ENCODE measurements around the gene ANK2. TPM values are rescaled to one million over a fixed set of nuclear protein-coding genes. Genes with fewer than 3 reads are reported as not detected.
"Not testable (repeated sequence)": the region's sequence is repeated elsewhere in the genome, so short reads cannot be mapped to it uniquely, and the experiment has no call there.

The ANK2 gene
- total RNA-seq, 4 donors from 2014 or later = 25.9 to 64.4 (median 55.4) TPM

DNA sequence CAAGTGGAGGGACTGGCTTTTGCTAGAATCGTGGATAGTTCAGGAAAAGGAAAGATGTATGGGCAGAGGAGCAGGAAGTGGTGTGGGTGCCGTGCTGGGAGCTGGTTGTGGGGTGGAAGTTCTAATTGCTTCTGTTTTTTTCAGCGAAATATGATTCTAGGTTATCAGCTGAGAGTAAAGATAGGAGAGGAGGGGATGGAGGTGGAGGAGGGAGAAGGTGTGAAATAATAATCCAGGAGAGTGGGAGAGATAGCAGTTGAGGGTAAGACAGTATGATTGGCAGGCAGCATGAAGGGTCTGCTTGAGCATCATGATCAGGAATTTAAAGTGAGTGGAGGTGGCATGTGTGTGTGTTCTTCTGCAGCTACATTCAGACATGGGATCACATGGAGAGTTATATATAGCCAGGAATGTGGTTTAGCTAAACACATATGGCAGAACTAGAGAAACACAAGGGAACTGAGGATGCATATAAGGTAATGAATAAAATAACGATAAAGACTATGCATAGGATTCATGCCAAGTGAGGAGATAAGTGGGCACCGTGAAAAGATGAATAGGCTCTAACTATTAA, 133.7 kb downstream of the ANK2 start:
- intact Hi-C loops (cut with DNase I) = no loop called here
- peaks cover 0 to 6% of the 10 kb centered on the region in 2 donors for H3K4me1 ChIP-seq
- H3K36me3 ChIP-seq = no peaks in the 10 kb centered on the region
- TF ChIP-seq CTCF (IDR thresholded peaks at IDR 0.05) = no peak
- no peak for TF ChIP-seq POLR2A (IDR thresholded peaks at IDR 0.05)
- WGBS, 2 donors = 64 to 76% methylated on average over 5 of the region's 5 CpGs
- DNase-seq = no peak
- H3K9me3 ChIP-seq = no peaks in the 10 kb centered on the region
- no peak overlapping the region for H3K27ac ChIP-seq
- H3K4me3 ChIP-seq (replicated peaks in 1 of 3) = no peak overlapping the region
- no peaks in the 10 kb centered on the region for H3K27me3 ChIP-seq

DNA sequence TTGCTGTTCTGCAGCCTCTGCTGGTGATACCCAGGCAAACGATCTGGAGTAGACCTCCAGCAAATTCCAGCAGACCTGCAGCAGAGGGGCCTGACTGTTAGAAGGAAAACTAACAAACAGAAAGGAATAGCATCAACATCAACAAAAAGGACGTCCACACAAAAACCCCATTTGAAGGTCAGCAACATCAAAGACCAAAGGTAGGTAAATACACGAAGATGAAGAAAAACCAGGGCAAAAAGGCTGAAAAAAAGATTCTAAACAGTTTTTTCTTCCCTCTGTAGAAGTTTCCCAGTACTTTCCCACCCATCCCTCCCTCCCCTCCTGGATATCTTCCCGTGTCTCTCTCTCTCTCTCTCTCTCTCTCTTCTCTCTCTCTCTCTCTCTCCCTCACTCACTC, 136.8 kb downstream of the ANK2 start:
- intact Hi-C loops (cut with DNase I); H3K4me3 ChIP-seq (replicated peaks in 1 of 3); H3K36me3 ChIP-seq; H3K27ac ChIP-seq; DNase-seq; H3K27me3 ChIP-seq; H3K4me1 ChIP-seq; H3K9me3 ChIP-seq: not testable (repeated sequence)
- 41 to 51% methylated on average over 4 of the region's 4 CpGs for WGBS, 2 donors

- TF ChIP-seq CTCF (IDR thresholded peaks at IDR 0.05) (no peak), POLR2A (IDR thresholded peaks at IDR 0.05) (no peak)
- H3K4me3 ChIP-seq (replicated peaks in 1 of 3) = no peak overlapping the region
- no peak overlapping the region for H3K27ac ChIP-seq
- H3K27me3 ChIP-seq = no peaks in the 10 kb centered on the region
- H3K9me3 ChIP-seq = no peaks in the 10 kb centered on the region
- H3K36me3 ChIP-seq = no peaks in the 10 kb centered on the region
- no peaks in the 10 kb centered on the region for H3K4me1 ChIP-seq
- intact Hi-C loops (cut with DNase I) = no loop called here
- no peak for DNase-seq
Measured at GRCh38 chr4:113186913-113187312, 137.5 kb downstream of the ANK2 start.

GRCh38 chr4:113187358-113187757, 137.9 kb downstream of the ANK2 start:
- no peak overlapping the region for H3K4me3 ChIP-seq (replicated peaks in 1 of 3)
- no peak for DNase-seq
- WGBS, 2 donors = 77 to 81% methylated on average over 3 of the region's 3 CpGs

GRCh38 chr4:113189546-113189945, 140.1 kb downstream of the ANK2 start:
- no peak overlapping the region for H3K27ac ChIP-seq
- intact Hi-C loops (cut with DNase I) = no loop called here
- no peaks in the 10 kb centered on the region for H3K9me3 ChIP-seq
- no peaks in the 10 kb centered on the region for H3K36me3 ChIP-seq
- 77 to 85% methylated on average over 4 of the region's 4 CpGs for WGBS, 2 donors
- no peak for DNase-seq
- no peaks in the 10 kb centered on the region for H3K27me3 ChIP-seq
- no peak overlapping the region for H3K4me3 ChIP-seq (replicated peaks in 1 of 3)
- no peaks in the 10 kb centered on the region for H3K4me1 ChIP-seq
- TF ChIP-seq POLR2A (IDR thresholded peaks at IDR 0.05) (no peak), CTCF (IDR thresholded peaks at IDR 0.05) (no peak)

More at GRCh38 chr4:113187358-113187757, 137.9 kb downstream of the ANK2 start:
- Histone ChIP-seq H3K9me3 (no peaks in the 10 kb centered on the region), H3K27me3 (no peaks in the 10 kb centered on the region), H3K36me3 (no peaks in the 10 kb centered on the region), H3K4me1 (no peaks in the 10 kb centered on the region), H3K27ac (no peak overlapping the region)
- TF ChIP-seq POLR2A (IDR thresholded peaks at IDR 0.05) = no peak
- intact Hi-C loops (cut with DNase I) = no loop called here

- Histone ChIP-seq H3K4me3 (replicated peaks in 1 of 3) (no peak overlapping the region), H3K27ac (no peak overlapping the region), H3K9me3 (no peaks in the 10 kb centered on the region), H3K4me1 (no peaks in the 10 kb centered on the region), H3K36me3 (no peaks in the 10 kb centered on the region), H3K27me3 (no peaks in the 10 kb centered on the region)
- 89 to 91% methylated on average over 4 of the region's 4 CpGs for WGBS, 2 donors
- no peak for TF ChIP-seq CTCF (IDR thresholded peaks at IDR 0.05)
- TF ChIP-seq POLR2A (IDR thresholded peaks at IDR 0.05) = no peak
- DNase-seq = no peak
- intact Hi-C loops (cut with DNase I) = no loop called here
Measured at GRCh38 chr4:113209153-113209552, 159.7 kb downstream of the ANK2 start.

Data from thyroid gland (tissue), 4 donors.